K562 (cell line): ENCODE measurements around the gene GPR153. TPM values are rescaled to one million over a fixed set of nuclear protein-coding genes. Genes with fewer than 3 reads are reported as not detected.

Source experiments
- CBFB ChIP-seq: sonication (generic); formaldehyde crosslinking; IDR thresholded peaks from 2 replicates; pipeline ENCODE4 v1.4.0; 2020; ENCODE audit warnings: mild to moderate bottlenecking, missing genetic modification reagents
- NFATC3 ChIP-seq: fragments of 450-650 bp; IDR thresholded peaks from 2 replicates; pipeline ENCODE4 v1.6.1; 2017; ENCODE audit warnings: mild to moderate bottlenecking
- RFX7 ChIP-seq: fragments of 250-450 bp; sonication (Bioruptor Pico); IDR thresholded peaks from 2 replicates; pipeline ENCODE4 v1.5.1; 2021; ENCODE audit warnings: mild to moderate bottlenecking
- ZNF318 ChIP-seq, 2 experiments: fragments of 450-650 bp; IDR thresholded peaks; 2 replicates each; pipeline ENCODE4 v1.6.1; 2016; ENCODE audit warnings: mild to moderate bottlenecking in 2 of 2, borderline replicate concordance in 1 of 2, low read depth in 1 of 2, moderate library complexity in 1 of 2
- polyA plus RNA-seq, 8 experiments: library from polyadenylated mRNA; depleted of rRNA in 4 of 8; stranded (reverse) in 5 of 8; unstranded in 3 of 8; fragments of >200 nt; fragmentation: Nextera tagmentation in 2 of 8; fragmentation: Illumina TruSeq in 1 of 8; extraction: Ambion mirVana in 2 of 8; extraction: Trizol in 1 of 8; gene quantifications; 2 replicates each; pipeline versions ENCODE4 v1.2.1 to v1.2.3, GENCODE V29; 2011 to 2014; ENCODE audit warnings: inconsistent platforms in 1 of 8, missing spikeins in 1 of 8
- total RNA-seq, 7 experiments: library from RNA; depleted of rRNA in 6 of 7; stranded (reverse); fragments of >200 nt in 6 of 7; fragmentation: Illumina TruSeq in 2 of 7; extraction: Trizol in 2 of 7; gene quantifications; 2 replicates each; pipeline versions ENCODE4 v1.2.1 to v1.2.3, GENCODE V29; 2011 to 2021; ENCODE audit warnings: low replicate concordance in 1 of 7

Gene GPR153
- total and polyA plus RNA-seq, 9 of the 15 experiments (the other 6 are each of a cell fraction or from before 2014, with no cell fraction given), result 0.01 to 1.5 (median 0.51) TPM

- TF ChIP-seq ZNF318 (IDR thresholded peaks at IDR 0.05; ENCODE audit: borderline replicate concordance in 1 of 2, low read depth in 1 of 2) (no peak), CBFB (CRISPR knock-in tag) (no peak), NFATC3 (no peak), RFX7 (CRISPR knock-in tag) (no peak)
Measured at GRCh38 chr1:6274622-6275139, 13.8 kb upstream of the GPR153 start (continued).
